ENCODE results near the gene KCNQ1. TPM values are rescaled to one million over a fixed set of nuclear protein-coding genes. Genes with fewer than 3 reads are reported as not detected.

KCNQ1 gene
- polyA plus RNA-seq, 1 of the 3 experiments (the other 2 are of a cell fraction), result 0.05 TPM

- no peaks in the 10 kb centered on the region for H3F3A ChIP-seq (replicated peaks; ENCODE audit: insufficient read depth)
Observed at GRCh38 chr11:2530855-2531200, 86.0 kb downstream of the KCNQ1 start.

More at GRCh38 chr11:2530855-2531200, 86.0 kb downstream of the KCNQ1 start:
- no peaks in the 10 kb centered on the region for H3K79me2 ChIP-seq (ENCODE audit: insufficient read depth)
- WGBS (ENCODE audit: low lambda C conversion rate), result 23% methylated on average over 3 of the region's 10 CpGs
- DNase-seq, result no peak
- POLR2A ChIA-PET, result interaction anchor here (1.2 to 1.3 kb wide), 3 partner anchors 131 to 354 kb away, joined by 3 to 4 read pairs (median 3); partner anchors contain the start of gene TSSC4
- peaks cover 5 to 9% of the 10 kb centered on the region in 2 experiments; a peak in 2 of 4 replicates for H3K4me1 ChIP-seq (ENCODE audit: control insufficient read depth in 1 of 2, insufficient read depth in 2 of 2, low read depth in 1 of 2, low read length in 1 of 2)
- H4K20me1 ChIP-seq (ENCODE audit: insufficient read depth), result no peaks in the 10 kb centered on the region
- no peaks in the 10 kb centered on the region for H3K27me3 ChIP-seq (ENCODE audit: insufficient read depth)
- no peaks in the 10 kb centered on the region for H3K9me3 ChIP-seq
- CTCF ChIA-PET, result interaction anchor here (0.7 to 15.4 kb wide), 78 partner anchors 9 to 561 kb away, joined by 3 to 1016 read pairs (median 8); partner anchors contain the start of genes CDKN1C, KCNQ1, KCNQ1OT1 and PHLDA2
- H3K36me3 ChIP-seq (replicated peaks in 1 of 2; ENCODE audit: control insufficient read depth in 1 of 2, insufficient read depth in 2 of 2, low read length in 1 of 2), result no peaks in the 10 kb centered on the region
- no peak overlapping the region for H3K27ac ChIP-seq (ENCODE audit: low read depth in 2 of 2, low read length in 1 of 2)
- H3K4me3 ChIP-seq (ENCODE audit: low read depth in 2 of 2, low read length in 1 of 2), result no peak overlapping the region
- TF ChIP-seq, protein P1, sequence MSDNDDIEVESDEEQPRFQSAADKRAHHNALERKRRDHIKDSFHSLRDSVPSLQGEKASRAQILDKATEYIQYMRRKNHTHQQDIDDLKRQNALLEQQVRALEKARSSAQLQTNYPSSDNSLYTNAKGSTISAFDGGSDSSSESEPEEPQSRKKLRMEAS (IDR thresholded peaks at IDR 0.05; ENCODE audit: low read depth), result no peak
- TF ChIP-seq NFIC (IDR thresholded peaks at IDR 0.05; ENCODE audit: borderline replicate concordance) (no peak), PBX3 (IDR thresholded peaks at IDR 0.05) (no peak), YY1 (IDR thresholded peaks at IDR 0.05; ENCODE audit: low read depth) (no peak), TCF12 (IDR thresholded peaks at IDR 0.05) (no peak), RAD21 (IDR thresholded peaks at IDR 0.05; ENCODE audit: low read length) (no peak), TAF1 (IDR thresholded peaks at IDR 0.05; ENCODE audit: borderline replicate concordance, low read depth, low read length) (no peak), FOXJ3 (CRISPR knock-in tag; IDR thresholded peaks at IDR 0.05) (no peak), GATA2 (CRISPR knock-in tag; IDR thresholded peaks at IDR 0.05) (no peak), POLR2AphosphoS5 (IDR thresholded peaks at IDR 0.05; ENCODE audit: low read depth, low read length) (no peak), ELF1 (IDR thresholded peaks at IDR 0.05) (no peak), ZBTB33 (IDR thresholded peaks at IDR 0.05; ENCODE audit: borderline replicate concordance, low read depth) (no peak)
- TF ChIP-seq, protein P2, sequence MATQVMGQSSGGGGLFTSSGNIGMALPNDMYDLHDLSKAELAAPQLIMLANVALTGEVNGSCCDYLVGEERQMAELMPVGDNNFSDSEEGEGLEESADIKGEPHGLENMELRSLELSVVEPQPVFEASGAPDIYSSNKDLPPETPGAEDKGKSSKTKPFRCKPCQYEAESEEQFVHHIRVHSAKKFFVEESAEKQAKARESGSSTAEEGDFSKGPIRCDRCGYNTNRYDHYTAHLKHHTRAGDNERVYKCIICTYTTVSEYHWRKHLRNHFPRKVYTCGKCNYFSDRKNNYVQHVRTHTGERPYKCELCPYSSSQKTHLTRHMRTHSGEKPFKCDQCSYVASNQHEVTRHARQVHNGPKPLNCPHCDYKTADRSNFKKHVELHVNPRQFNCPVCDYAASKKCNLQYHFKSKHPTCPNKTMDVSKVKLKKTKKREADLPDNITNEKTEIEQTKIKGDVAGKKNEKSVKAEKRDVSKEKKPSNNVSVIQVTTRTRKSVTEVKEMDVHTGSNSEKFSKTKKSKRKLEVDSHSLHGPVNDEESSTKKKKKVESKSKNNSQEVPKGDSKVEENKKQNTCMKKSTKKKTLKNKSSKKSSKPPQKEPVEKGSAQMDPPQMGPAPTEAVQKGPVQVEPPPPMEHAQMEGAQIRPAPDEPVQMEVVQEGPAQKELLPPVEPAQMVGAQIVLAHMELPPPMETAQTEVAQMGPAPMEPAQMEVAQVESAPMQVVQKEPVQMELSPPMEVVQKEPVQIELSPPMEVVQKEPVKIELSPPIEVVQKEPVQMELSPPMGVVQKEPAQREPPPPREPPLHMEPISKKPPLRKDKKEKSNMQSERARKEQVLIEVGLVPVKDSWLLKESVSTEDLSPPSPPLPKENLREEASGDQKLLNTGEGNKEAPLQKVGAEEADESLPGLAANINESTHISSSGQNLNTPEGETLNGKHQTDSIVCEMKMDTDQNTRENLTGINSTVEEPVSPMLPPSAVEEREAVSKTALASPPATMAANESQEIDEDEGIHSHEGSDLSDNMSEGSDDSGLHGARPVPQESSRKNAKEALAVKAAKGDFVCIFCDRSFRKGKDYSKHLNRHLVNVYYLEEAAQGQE (IDR thresholded peaks at IDR 0.05; ENCODE audit: low read depth, low read length), result no peak
- no peaks in the 10 kb centered on the region for H3K9me2 ChIP-seq
- no peak overlapping the region for H3K9ac ChIP-seq
- no peak overlapping the region for H2AFZ ChIP-seq (ENCODE audit: low read depth)
- H3K4me2 ChIP-seq, result no peak overlapping the region

All from SK-N-SH (cell line).